DND-41 (cell line): Measurements from ENCODE around the gene DEGS1.

Experiments
- CTCF ChIP-seq: IDR thresholded peaks from 2 replicates; pipeline ENCODE4 v1.5.1; 2012; ENCODE audit warnings: borderline replicate concordance, low read length, moderate library complexity, mild to moderate bottlenecking; ENCODE audit not compliant: poor library complexity, severe bottlenecking; ENCODE audit errors: extremely low read depth
- EZH2 ChIP-seq: IDR thresholded peaks from 3 replicates; pipeline ENCODE4 v1.6.1; 2012; ENCODE audit warnings: borderline replicate concordance, low read depth, mild to moderate bottlenecking, moderate library complexity, low read length, inconsistent platforms; ENCODE audit not compliant: severe bottlenecking

GRCh38 chr1:224211206-224211962, 28.3 kb downstream of the DEGS1 start:
- TF ChIP-seq CTCF (no peak), EZH2 (no peak)
